Erythroblast (primary cell): ENCODE measurements around the gene SPATA12.
"Not testable (repeated sequence)": the region's sequence is repeated elsewhere in the genome, so short reads cannot be mapped to it uniquely, and the experiment has no call there.

Source experiments
- DNase-seq, 2 experiments: peaks; one replicate each; lab custom pipeline; 2025; lab: John Stamatoyannopoulos, UW
- GATA1 ChIP-seq: IDR thresholded peaks from 2 replicates; pipeline ENCODE4 v1.6.1; 2011; ENCODE audit warnings: low read depth, mild to moderate bottlenecking, control low read depth, low read length, moderate library complexity
- POLR2A ChIP-seq: IDR thresholded peaks from 2 replicates; pipeline ENCODE4 v1.6.1; 2011; ENCODE audit warnings: mild to moderate bottlenecking, low read length

SPATA12 gene

DNA sequence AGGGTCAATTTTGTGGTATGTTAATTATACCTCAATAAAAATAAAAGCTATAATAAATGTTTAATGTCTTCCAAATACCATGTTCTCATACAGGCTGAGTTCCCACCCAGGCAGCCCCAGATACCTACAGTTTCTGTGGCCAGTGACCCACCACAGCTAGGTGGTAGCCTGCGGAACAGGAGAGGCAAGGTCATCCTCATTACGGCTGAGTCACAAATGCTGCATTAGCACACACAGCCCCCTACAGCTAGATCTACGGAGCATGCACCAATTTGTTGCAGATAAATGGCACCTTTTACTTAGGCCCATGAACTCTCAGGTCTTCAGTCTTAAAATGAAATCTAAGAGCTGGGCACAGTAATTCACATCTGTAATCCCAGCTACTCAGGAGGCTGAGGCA is 5.1 kb downstream of the SPATA12 start:
- TF ChIP-seq POLR2A (no peak), GATA1 (no peak)
- no peak for DNase-seq

- DNase-seq = no peak
- TF ChIP-seq POLR2A = no peak
These were observed 6.0 kb downstream of the SPATA12 start for GRCh38 chr3:57066471-57066870.

DNA sequence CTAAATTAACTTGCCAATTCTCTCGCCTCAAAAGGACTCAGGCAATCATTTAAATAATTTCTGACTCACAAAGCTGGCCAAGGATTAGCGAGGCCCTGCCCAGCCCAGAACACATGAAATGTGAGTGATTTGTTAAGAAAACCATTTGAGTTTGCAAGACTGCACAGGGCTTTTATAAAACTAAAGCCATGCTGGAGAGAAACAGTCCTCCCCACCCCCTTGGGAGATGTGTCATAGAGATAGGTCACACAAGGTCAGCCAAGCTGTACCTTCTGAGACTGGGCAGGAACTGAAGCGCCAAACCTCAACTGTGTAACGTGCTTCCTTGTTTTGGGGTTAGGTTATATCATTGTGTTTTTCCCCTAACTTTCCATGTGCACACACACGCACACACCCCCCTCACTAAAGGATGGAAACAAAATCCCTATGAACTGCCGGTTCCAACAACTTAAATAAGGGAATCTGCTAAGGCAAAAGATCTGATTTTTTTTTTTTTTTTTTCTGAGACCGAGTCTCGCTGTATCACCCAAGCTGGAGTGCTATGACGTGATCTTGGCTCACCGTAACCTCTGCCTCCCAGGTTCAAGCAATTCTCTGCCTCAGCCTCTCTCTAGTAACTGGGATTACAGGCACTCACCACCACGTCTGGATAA is 8.1 kb downstream of the SPATA12 start:
- peak in 1 of 2 experiments; percentile 3 for DNase-seq
- TF ChIP-seq GATA1 (no peak), POLR2A (no peak)

DNA sequence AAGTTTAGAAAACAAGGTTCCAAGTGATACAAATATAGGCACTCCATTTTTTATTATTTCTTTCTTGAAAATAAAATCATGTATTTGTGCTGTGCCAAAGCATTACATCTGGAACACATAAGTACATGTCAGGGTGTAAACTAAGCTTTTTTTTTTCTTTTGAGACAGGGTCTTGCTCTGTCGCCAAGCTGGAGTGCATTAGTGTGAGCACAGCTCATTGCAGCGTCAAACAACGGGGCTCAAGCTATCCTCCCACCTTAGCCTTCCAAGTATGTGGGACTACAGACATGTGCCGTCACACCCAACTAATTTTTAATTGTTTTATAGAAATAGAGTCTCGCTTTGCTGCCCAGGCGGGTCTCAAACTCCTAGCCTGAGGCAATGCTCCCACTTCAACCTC is 9.0 kb downstream of the SPATA12 start:
- no peak for DNase-seq
- TF ChIP-seq POLR2A (no peak), GATA1 (no peak)

DNA sequence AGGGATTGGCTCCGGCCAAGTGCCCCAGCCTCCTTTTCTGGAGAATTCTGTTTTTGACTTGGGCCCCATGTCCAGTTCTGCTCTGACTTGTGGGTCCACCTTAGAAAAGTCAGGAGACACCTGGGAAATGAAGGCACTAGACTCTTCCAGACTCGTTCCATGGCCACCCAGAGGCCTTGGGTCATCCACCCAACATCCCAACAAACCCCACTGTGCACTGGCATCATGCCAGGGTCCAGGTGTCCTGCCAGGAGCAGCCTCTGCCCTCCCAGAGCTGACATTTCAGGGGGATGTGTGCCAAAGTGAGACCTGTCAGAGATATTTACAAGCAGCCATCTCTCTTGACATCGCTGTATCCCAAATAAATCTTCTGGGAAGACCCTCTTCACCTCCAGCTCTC is 13.2 kb downstream of the SPATA12 start:
- TF ChIP-seq GATA1 (no peak), POLR2A (no peak)

GRCh38 chr3:57074135-57074534 is 13.7 kb downstream of the SPATA12 start:
- no peak for DNase-seq
- TF ChIP-seq POLR2A (no peak), GATA1 (no peak)

More for the DNA sequence above, 13.2 kb downstream of the SPATA12 start:
- DNase-seq = no peak

- DNase-seq = no peak
- TF ChIP-seq POLR2A (no peak), GATA1 (no peak)
These were observed 16.0 kb downstream of the SPATA12 start for GRCh38 chr3:57076422-57076951.

- no peak for DNase-seq
- no peak for TF ChIP-seq POLR2A
- TF ChIP-seq GATA1 = no peak
These were observed 17.3 kb downstream of the SPATA12 start for GRCh38 chr3:57077630-57078343.

GRCh38 chr3:57078344-57078634 is 17.8 kb downstream of the SPATA12 start:
- TF ChIP-seq GATA1 = no peak
- no peak for TF ChIP-seq POLR2A
- DNase-seq = peak; percentile 5 to 16

GRCh38 chr3:57078635-57079473 is 18.4 kb downstream of the SPATA12 start:
- DNase-seq = peak in 1 of 2 experiments; percentile 7
- TF ChIP-seq POLR2A = no peak
- no peak for TF ChIP-seq GATA1

GRCh38 chr3:57079474-57079831 is 19.0 kb downstream of the SPATA12 start:
- no peak for DNase-seq
- no peak for TF ChIP-seq GATA1
- no peak for TF ChIP-seq POLR2A

DNA sequence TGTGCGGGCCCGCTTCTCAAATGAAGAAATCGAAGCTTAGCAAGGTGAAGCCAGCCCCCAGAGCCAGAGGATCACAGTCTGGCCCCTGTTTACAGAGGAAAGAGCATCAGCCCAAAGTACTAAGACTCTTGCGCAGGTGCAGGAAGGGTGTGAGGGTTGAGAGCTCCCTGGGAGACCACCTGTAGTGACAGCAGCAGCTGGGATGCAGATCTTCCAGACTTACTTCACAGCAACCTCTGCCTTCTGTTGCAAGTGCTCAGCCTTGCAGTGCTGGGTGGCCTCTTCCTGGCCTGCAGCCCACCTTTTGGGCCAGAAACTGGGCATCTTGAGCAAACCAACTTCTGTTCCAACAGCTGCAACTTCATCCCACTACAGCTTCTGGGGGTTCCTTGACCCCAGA is 19.7 kb downstream of the SPATA12 start:
- no peak for DNase-seq
- TF ChIP-seq POLR2A (no peak), GATA1 (no peak)

DNA sequence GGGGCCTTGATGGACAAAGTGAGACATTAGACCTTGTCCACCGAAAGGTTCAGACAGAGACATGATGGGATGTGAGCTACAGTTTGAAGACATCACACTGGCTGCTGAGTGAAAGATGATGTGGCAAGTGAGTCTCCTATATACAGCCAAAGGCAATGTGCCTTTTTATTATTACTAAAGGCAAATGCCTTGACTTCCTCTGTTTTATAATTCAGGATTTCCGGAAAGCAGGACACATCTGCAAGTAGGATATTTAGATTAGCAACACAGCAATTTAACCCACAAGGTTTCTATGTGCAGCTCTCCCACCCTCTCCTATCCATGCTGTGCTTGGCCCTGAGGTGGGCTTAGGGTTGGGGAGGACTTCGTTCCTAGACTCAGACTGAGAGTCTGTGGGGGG is 20.7 kb downstream of the SPATA12 start:
- no peak for DNase-seq
- TF ChIP-seq GATA1 (no peak), POLR2A (no peak)

GRCh38 chr3:57082481-57082880 is 22.0 kb downstream of the SPATA12 start:
- TF ChIP-seq GATA1 = no peak
- TF ChIP-seq POLR2A = no peak
- DNase-seq = no peak

DNA sequence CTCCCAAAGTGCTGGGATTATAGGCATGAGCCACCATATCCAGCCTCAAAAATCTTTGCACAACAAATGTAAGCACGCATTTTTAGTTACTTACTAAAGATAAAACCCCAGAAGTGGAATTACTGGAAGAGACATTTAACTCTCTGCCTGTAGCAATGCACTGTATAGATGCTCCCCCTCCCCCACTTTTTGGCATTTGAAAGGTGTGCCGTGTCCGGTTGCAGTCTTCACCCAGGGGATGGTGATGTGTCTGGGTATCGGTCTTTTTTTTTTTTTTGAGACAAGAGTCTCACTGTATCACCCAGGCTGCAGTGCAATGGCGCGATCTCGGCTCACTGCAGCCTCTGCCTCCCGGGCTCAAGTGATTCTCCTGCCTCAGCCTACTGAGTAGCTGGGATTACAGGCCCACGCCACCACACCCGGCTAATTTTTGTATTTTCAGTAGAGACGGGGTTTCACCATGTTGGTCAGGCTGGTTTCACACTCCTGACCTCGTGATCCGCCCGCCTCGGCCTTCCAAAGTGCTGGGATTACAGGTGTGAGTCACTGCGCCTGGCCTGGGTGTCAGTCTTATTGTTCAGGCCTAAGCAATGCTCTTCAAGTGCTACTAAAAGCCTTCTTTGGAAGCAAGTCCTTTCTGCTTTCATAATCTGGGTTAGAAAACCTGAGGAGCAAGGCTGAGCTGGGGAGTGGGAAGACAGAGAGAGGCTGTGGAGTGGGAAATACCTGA is 23.0 kb downstream of the SPATA12 start:
- DNase-seq = not testable (repeated sequence)
